ENCODE data around the gene FARP2.

The FARP2 gene

GRCh38 chr2:241456546-241456945 lies 100.5 kb downstream of the FARP2 start:
- no peak for DNase-seq

GRCh38 chr2:241458687-241459086 lies 102.6 kb downstream of the FARP2 start:
- DNase-seq = peak in 2 of 56 donors; percentile 8 to 15

GRCh38 chr2:241459520-241459919 lies 103.4 kb downstream of the FARP2 start:
- DNase-seq = no peak

- DNase-seq = no peak
Measured at GRCh38 chr2:241460631-241461030, 104.5 kb downstream of the FARP2 start.

- no peak for DNase-seq
Measured at GRCh38 chr2:241461693-241462677, 105.9 kb downstream of the FARP2 start.

- DNase-seq = peak in 25 of 56 donors; percentile 3 to 64 (median 29)
Measured at GRCh38 chr2:241463276-241464135, 107.4 kb downstream of the FARP2 start.

GRCh38 chr2:241465543-241465942 lies 109.5 kb downstream of the FARP2 start:
- no peak for DNase-seq

GRCh38 chr2:241466230-241466629 lies 110.1 kb downstream of the FARP2 start:
- DNase-seq = no peak

GRCh38 chr2:241467777-241468475 lies 111.8 kb downstream of the FARP2 start:
- no peak for DNase-seq

- DNase-seq = no peak
Measured at GRCh38 chr2:241468476-241468781, 112.3 kb downstream of the FARP2 start.

- DNase-seq = no peak
Measured at GRCh38 chr2:241469746-241470145, 113.7 kb downstream of the FARP2 start.

GRCh38 chr2:241473399-241473798 lies 117.3 kb downstream of the FARP2 start:
- no peak for DNase-seq

- DNase-seq = no peak
Measured at GRCh38 chr2:241475267-241475666, 119.2 kb downstream of the FARP2 start.

- DNase-seq = no peak
Measured at GRCh38 chr2:241478166-241478565, 122.1 kb downstream of the FARP2 start.

- DNase-seq = no peak
Measured at GRCh38 chr2:241479026-241479898, 123.2 kb downstream of the FARP2 start.

GRCh38 chr2:241481687-241482086 lies 125.6 kb downstream of the FARP2 start:
- DNase-seq = no peak

- DNase-seq = no peak
Measured at GRCh38 chr2:241482126-241482955, 126.3 kb downstream of the FARP2 start.

- DNase-seq = no peak
Measured at GRCh38 chr2:241483305-241483704, 127.2 kb downstream of the FARP2 start.

GRCh38 chr2:241485172-241485911 lies 129.3 kb downstream of the FARP2 start:
- no peak for DNase-seq
